IMR-90 (cell line): ENCODE results near the gene GLS. TPM values are rescaled to one million over a fixed set of nuclear protein-coding genes. Genes with fewer than 3 reads are reported as not detected.

Experiments
- ATAC-seq: fragments of 200-7000 bp; cut with Tn5 transposase; 2 replicates; pipeline ENCODE4 v1.9.1; 2020; ENCODE audit warnings: low read depth, mild to moderate bottlenecking, moderate library complexity
- BruUV-seq: library from RNA; stranded (reverse); fragments of 400-500 nt; replicated peaks from 2 replicates; lab custom pipeline; 2021; lab: Mats Ljungman, UMichigan
- CTCF ChIA-PET: fragments of 300-600 bp; formaldehyde crosslinking; extraction: SDS; loops from one replicate; lab custom pipeline; 2021; ENCODE audit warnings: antibody characterized with exemption; lab: Yijun Ruan, JAX
- POLR2A ChIA-PET: fragments of 300-600 bp; sonication (Branson Sonifier 250); formaldehyde crosslinking; loops from one replicate; lab custom pipeline; 2022; ENCODE audit warnings: antibody characterized with exemption; ENCODE audit not compliant: unreplicated experiment; lab: Charles Lee
- DNase-seq: peaks from one replicate; pipeline ENCODE4 v3.0.0; 2013
- H2AFZ ChIP-seq: replicated peaks from 2 replicates; pipeline ENCODE3; 2013; ENCODE audit warnings: low read length, mild to moderate bottlenecking; ENCODE audit not compliant: poor library complexity
- H2AK5ac ChIP-seq: 2 replicates; pipeline ENCODE4 v1.6.1; 2013; ENCODE audit warnings: low read depth, low read length, inconsistent platforms
- H2AK9ac ChIP-seq: replicated peaks from 2 replicates; pipeline ENCODE3; 2013; ENCODE audit warnings: mild to moderate bottlenecking, low read depth, low read length, moderate library complexity; ENCODE audit not compliant: poor library complexity
- H2BK120ac ChIP-seq: 2 replicates; pipeline ENCODE4 v1.6.1; 2013; ENCODE audit warnings: low read depth, low read length, inconsistent platforms
- H2BK15ac ChIP-seq: 3 replicates; pipeline ENCODE4 v1.6.1; 2013; ENCODE audit warnings: low read depth, low read length, inconsistent platforms
- H2BK20ac ChIP-seq: 2 replicates; pipeline ENCODE4 v1.6.1; 2013; ENCODE audit warnings: low read depth, mild to moderate bottlenecking, inconsistent platforms, low read length, moderate library complexity
- H2BK5ac ChIP-seq: 2 replicates; pipeline ENCODE4 v1.6.1; 2013; ENCODE audit warnings: mild to moderate bottlenecking, low read depth, low read length, inconsistent platforms; ENCODE audit not compliant: poor library complexity, severe bottlenecking
- H3K14ac ChIP-seq: replicated peaks from 2 replicates; pipeline ENCODE4 v1.6.1; 2013; ENCODE audit warnings: low read depth, low read length, inconsistent platforms
- H3K18ac ChIP-seq: 2 replicates; pipeline ENCODE4 v1.6.1; 2013; ENCODE audit warnings: low read depth, low read length, control low read depth
- H3K23ac ChIP-seq: 2 replicates; pipeline ENCODE4 v1.6.1; 2013; ENCODE audit warnings: low read depth, low read length, inconsistent platforms
- H3K27ac ChIP-seq: 2 replicates; pipeline ENCODE4 v1.5.1; 2013; ENCODE audit warnings: mild to moderate bottlenecking, control low read depth, low read length; ENCODE audit not compliant: insufficient read depth
- H3K27me3 ChIP-seq: 2 replicates; pipeline ENCODE4 v1.6.1; 2013; ENCODE audit warnings: low read length; ENCODE audit not compliant: control insufficient read depth, insufficient read depth
- H3K36me3 ChIP-seq: 2 replicates; pipeline ENCODE4 v1.6.1; 2013; ENCODE audit warnings: low read length, mixed read lengths; ENCODE audit not compliant: control insufficient read depth, insufficient read depth
- H3K4ac ChIP-seq: 2 replicates; pipeline ENCODE4 v1.6.1; 2013; ENCODE audit warnings: low read depth, low read length, inconsistent platforms
- H3K4me1 ChIP-seq: 2 replicates; pipeline ENCODE4 v1.6.1; 2013; ENCODE audit warnings: low read length, mixed read lengths; ENCODE audit not compliant: control insufficient read depth, insufficient read depth
- H3K4me2 ChIP-seq: 2 replicates; pipeline ENCODE4 v1.6.1; 2013; ENCODE audit warnings: low read depth, mild to moderate bottlenecking, control low read depth, low read length, moderate library complexity
- H3K4me3 ChIP-seq: 2 replicates; pipeline ENCODE4 v1.5.1; 2013; ENCODE audit warnings: low read depth, mild to moderate bottlenecking, control low read depth, low read length, moderate library complexity; ENCODE audit not compliant: insufficient read depth
- H3K56ac ChIP-seq: 2 replicates; pipeline ENCODE4 v1.6.1; 2013; ENCODE audit warnings: low read length, inconsistent platforms; ENCODE audit not compliant: insufficient read depth; ENCODE audit errors: extremely low read depth
- H3K79me1 ChIP-seq, 2 experiments: 2 replicates each; pipeline ENCODE4 v1.6.1; 2013; ENCODE audit warnings: low read length in 2 of 2, inconsistent platforms in 1 of 2, low read depth in 1 of 2
- H3K9ac ChIP-seq: 2 replicates; pipeline ENCODE4 v1.6.1; 2013; ENCODE audit warnings: low read depth, low read length, control low read depth
- H3K9me1 ChIP-seq: 2 replicates; pipeline ENCODE4 v1.6.1; 2013; ENCODE audit warnings: low read length, inconsistent platforms; ENCODE audit not compliant: insufficient read depth
- H3K9me3 ChIP-seq: 2 replicates; pipeline ENCODE4 v1.6.1; 2013; ENCODE audit warnings: low read length; ENCODE audit not compliant: control insufficient read depth, insufficient read depth
- H4K20me1 ChIP-seq: 2 replicates; pipeline ENCODE4 v1.6.1; 2013; ENCODE audit warnings: low read length, inconsistent platforms; ENCODE audit not compliant: insufficient read depth
- H4K5ac ChIP-seq: 2 replicates; pipeline ENCODE4 v1.6.1; 2013; ENCODE audit warnings: mild to moderate bottlenecking, low read depth, low read length, control low read depth
- H4K8ac ChIP-seq, 2 experiments: 2 replicates each; pipeline ENCODE4 v1.6.1; 2013; ENCODE audit warnings: low read depth in 2 of 2, low read length in 2 of 2, control low read depth in 1 of 2, inconsistent platforms in 1 of 2
- H4K91ac ChIP-seq: 2 replicates; pipeline ENCODE4 v1.6.1; 2013; ENCODE audit warnings: low read depth, low read length, inconsistent platforms; ENCODE audit not compliant: insufficient read depth
- RAD21 ChIP-seq: IDR thresholded peaks from 2 replicates; pipeline ENCODE4 v1.6.1; 2012; ENCODE audit warnings: low read length, improper control_type of control experiment
- SMC3 ChIP-seq: fragments of 150-350 bp; IDR thresholded peaks from 2 replicates; pipeline ENCODE4 v1.6.1; 2016; ENCODE audit warnings: low read depth, mild to moderate bottlenecking, antibody characterized with exemption, low read length, moderate library complexity
- WGBS, 2 experiments: methylation state at CpG; one replicate each; pipeline versions ENCODE4 v1.1.5 to v1.1.7; 2013; ENCODE audit warnings: missing lambda C conversion rate in 2 of 2; ENCODE audit not compliant: insufficient read length in 1 of 2; ENCODE audit errors: extremely low coverage in 2 of 2; 5-methylcytosine and 5-hydroxymethylcytosine counted together
- dilution Hi-C: fragments of 300-500 bp; cut with HindIII; formaldehyde crosslinking; loops from one replicate; pipeline ENCODE4 v1.14.3; 2018; ENCODE audit warnings: low sequenced_read_pairs; ENCODE audit not compliant: unreplicated experiment
- in situ Hi-C: fragments of 300-500 bp; cut with MboI; formaldehyde crosslinking; loops from 3 replicates; pipeline ENCODE4 v1.14.3; 2019; ENCODE audit warnings: low sequenced_read_pairs, inconsistent platforms, mixed read lengths
- intact Hi-C: fragments of 100-400 bp; cut with micrococcal nuclease; formaldehyde crosslinking; loops from 2 replicates; pipeline ENCODE4 v1.10.0; 2022
- polyA plus RNA-seq, 3 experiments: library from polyadenylated mRNA; depleted of rRNA; stranded (reverse); fragments of >200 nt; gene quantifications; 2 replicates each; pipeline ENCODE4 v1.2.3, GENCODE V29; 2012; ENCODE audit warnings: low replicate concordance in 1 of 3
- total RNA-seq: library from RNA; depleted of rRNA; stranded (reverse); fragments of >200 nt; gene quantifications from 2 replicates; pipeline ENCODE4 v1.2.3, GENCODE V29; 2012

Gene GLS
- total and polyA plus RNA-seq, 2 of the 4 experiments (the other 2 are of a cell fraction) = 87.5 to 130 TPM

GRCh38 chr2:190996947-190997346, 116.3 kb downstream of the GLS start:
- no peak overlapping the region for H3K56ac ChIP-seq
- ChIA-PET CTCF (no interaction called here), POLR2A (no interaction called here)
- H2BK15ac ChIP-seq = no peak overlapping the region
- peaks cover 61% of the 10 kb centered on the region for H3K36me3 ChIP-seq
- ATAC-seq = no peak
- peaks cover 10 to 19% of the 10 kb centered on the region in 2 experiments for H3K79me1 ChIP-seq
- H3K18ac ChIP-seq = no peak overlapping the region
- no peak overlapping the region for H2AFZ ChIP-seq
- BruUV-seq = no TSS peak
- no peak overlapping the region for H2BK120ac ChIP-seq
- no peaks in the 10 kb centered on the region for H3K4me1 ChIP-seq
- in situ Hi-C loops (no loop called here), dilution Hi-C loops (no loop called here), intact Hi-C loops (no loop called here)
- H4K91ac ChIP-seq = no peak overlapping the region
- DNase-seq = no peak
- no peaks in the 10 kb centered on the region for H3K9me3 ChIP-seq
- H2BK20ac ChIP-seq = no peak overlapping the region
- no peak overlapping the region for H3K27ac ChIP-seq
- no peak overlapping the region for H2AK9ac ChIP-seq
- no peak overlapping the region for H4K5ac ChIP-seq
- TF ChIP-seq RAD21 (no peak), SMC3 (no peak)
- H3K23ac ChIP-seq = no peak overlapping the region
- no peaks in the 10 kb centered on the region for H3K27me3 ChIP-seq
- no peak overlapping the region for H3K14ac ChIP-seq
- H4K20me1 ChIP-seq = 0 out of 2 replicates have a peak, but pooled peaks cover 4% of the 10 kb centered on the region
- no peak overlapping the region for H3K4me3 ChIP-seq
- WGBS, 2 experiments = 89% methylated on average over 1 of the region's 5 CpGs; no CpG with 5 or more reads in 1 of the 2 experiments
- no peak overlapping the region for H3K9ac ChIP-seq
- no peak overlapping the region for H2AK5ac ChIP-seq
- H3K4me2 ChIP-seq = no peak overlapping the region
- H3K9me1 ChIP-seq = peaks cover 2% of the 10 kb centered on the region; the same call in 1 of the 2 replicates
- H3K4ac ChIP-seq = no peak overlapping the region
- H4K8ac ChIP-seq = no peak overlapping the region
- H2BK5ac ChIP-seq = no peak overlapping the region
